NCI-H2107 (cell line): ENCODE results near the gene EPN2.
"Not testable (repeated sequence)": the region's sequence is repeated elsewhere in the genome, so short reads cannot be mapped to it uniquely, and the experiment has no call there.

ENCODE experiments used
- DNase-seq: peaks from one replicate; lab custom pipeline; 2025; lab: John Stamatoyannopoulos, UW

The EPN2 gene

GRCh38 chr17:19345486-19346350, 108.6 kb downstream of the EPN2 start:
- DNase-seq: no peak

GRCh38 chr17:19346351-19347255, 109.4 kb downstream of the EPN2 start:
- peak; percentile 7 for DNase-seq

- DNase-seq: no peak
These were observed 110.3 kb downstream of the EPN2 start for GRCh38 chr17:19347323-19348080.

GRCh38 chr17:19348081-19348650, 111.0 kb downstream of the EPN2 start:
- DNase-seq: no peak

GRCh38 chr17:19348806-19349205, 111.6 kb downstream of the EPN2 start:
- no peak for DNase-seq

GRCh38 chr17:19353401-19353800, 116.2 kb downstream of the EPN2 start:
- DNase-seq: not testable (repeated sequence)

GRCh38 chr17:19354748-19355147, 117.6 kb downstream of the EPN2 start:
- no peak for DNase-seq

GRCh38 chr17:19357351-19357750, 120.2 kb downstream of the EPN2 start:
- no peak for DNase-seq

GRCh38 chr17:19357761-19358160, 120.6 kb downstream of the EPN2 start:
- DNase-seq: no peak

GRCh38 chr17:19359151-19359550, 122.0 kb downstream of the EPN2 start:
- no peak for DNase-seq

- DNase-seq: no peak
These were observed 122.7 kb downstream of the EPN2 start for GRCh38 chr17:19359856-19360255.

- no peak for DNase-seq
These were observed 123.6 kb downstream of the EPN2 start for GRCh38 chr17:19360772-19361171.

- DNase-seq: no peak
These were observed 124.2 kb downstream of the EPN2 start for GRCh38 chr17:19361326-19361725.

GRCh38 chr17:19361944-19362276, 124.7 kb downstream of the EPN2 start:
- DNase-seq: no peak

- peak; percentile 74 for DNase-seq
These were observed 125.3 kb downstream of the EPN2 start, which contains the start of gene B9D1 for GRCh38 chr17:19362277-19363113. TSS of gene B9D1 (minus strand) at chr17:19362723. CDS start at chr17:19362569, 154 bp downstream.

GRCh38 chr17:19363114-19363438, 125.9 kb downstream of the EPN2 start:
- DNase-seq: no peak

- DNase-seq: no peak
These were observed 126.4 kb downstream of the EPN2 start for GRCh38 chr17:19363460-19364035.

GRCh38 chr17:19364699-19365498, 127.7 kb downstream of the EPN2 start:
- no peak for DNase-seq

- DNase-seq: no peak
These were observed 128.3 kb downstream of the EPN2 start for GRCh38 chr17:19365499-19365817.
